Kidney epithelial cell (primary cell): ENCODE data around the gene NDUFS3. TPM values are rescaled to one million over a fixed set of nuclear protein-coding genes. Genes with fewer than 3 reads are reported as not detected.

Experiments
- DNase-seq: peaks from one replicate; pipeline ENCODE4 v3.0.0-alpha.2; 2010; ENCODE audit warnings: low read depth
- H3K27me3 ChIP-seq: 2 replicates; pipeline ENCODE4 v1.6.0; 2011; ENCODE audit warnings: low read length; ENCODE audit not compliant: control insufficient read depth, insufficient read depth
- H3K36me3 ChIP-seq: 2 replicates; pipeline ENCODE4 v1.5.1; 2011; ENCODE audit warnings: low read length; ENCODE audit not compliant: control insufficient read depth, insufficient read depth
- H3K4me3 ChIP-seq: 2 replicates; pipeline ENCODE4 v1.5.1; 2011; ENCODE audit warnings: low read depth, mild to moderate bottlenecking, control low read depth, low read length
- total RNA-seq: library from RNA; depleted of rRNA; stranded (reverse); fragments of >200 nt; gene quantifications from 2 replicates; pipeline ENCODE4 v1.2.3, GENCODE V29; 2015
- TF ChIP-seq, protein P1 (sequence below): IDR thresholded peaks from 2 replicates; pipeline ENCODE4 v1.5.1; 2011; ENCODE audit warnings: mild to moderate bottlenecking, moderate library complexity, low read length, control low read depth, inconsistent platforms; ENCODE audit not compliant: insufficient read depth, poor library complexity, severe bottlenecking

NDUFS3 gene
- total RNA-seq, 1 donor from 2014 or later, result 84.5 TPM

DNA sequence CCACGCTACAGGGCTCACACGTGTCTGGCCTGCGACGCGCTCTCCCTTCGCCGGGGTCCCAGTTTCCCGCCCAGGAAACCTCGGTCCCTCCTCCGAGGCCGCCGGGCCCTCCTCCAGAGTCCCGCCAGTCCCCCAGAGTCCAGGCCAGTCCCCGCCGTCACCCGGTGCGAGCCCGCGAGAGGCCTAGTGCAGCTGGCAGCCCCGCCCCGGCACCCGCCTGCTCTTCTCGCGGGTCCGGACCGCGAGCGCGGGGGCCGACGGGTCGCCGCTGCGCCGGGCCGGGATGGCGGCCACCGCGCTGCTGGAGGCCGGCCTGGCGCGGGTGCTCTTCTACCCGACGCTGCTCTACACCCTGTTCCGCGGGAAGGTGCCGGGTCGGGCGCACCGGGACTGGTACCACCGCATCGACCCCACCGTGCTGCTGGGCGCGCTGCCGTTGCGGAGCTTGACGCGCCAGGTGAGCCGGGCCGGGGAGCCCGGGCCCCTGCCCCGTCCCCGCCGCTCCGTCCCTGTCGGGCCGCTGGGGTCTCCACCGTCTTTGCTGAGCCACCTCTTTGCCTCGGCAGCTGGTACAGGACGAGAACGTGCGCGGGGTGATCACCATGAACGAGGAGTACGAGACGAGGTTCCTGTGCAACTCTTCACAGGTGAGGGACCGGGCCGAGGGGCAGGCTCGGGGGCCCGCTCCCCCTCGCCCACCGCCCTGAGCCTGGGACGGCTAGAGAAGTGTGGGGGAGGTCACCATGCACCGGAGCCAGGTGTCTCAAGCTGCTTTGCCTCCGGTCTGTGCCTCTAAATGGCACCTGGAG lies 13.3 kb upstream of the NDUFS3 start, which contains the start of gene PTPMT1:
TSS of gene PTPMT1 (plus strand) at position 260 of the 809 bp plus-strand sequence. CDS start at position 284, 24 bp downstream.
- TF ChIP-seq, protein P1, sequence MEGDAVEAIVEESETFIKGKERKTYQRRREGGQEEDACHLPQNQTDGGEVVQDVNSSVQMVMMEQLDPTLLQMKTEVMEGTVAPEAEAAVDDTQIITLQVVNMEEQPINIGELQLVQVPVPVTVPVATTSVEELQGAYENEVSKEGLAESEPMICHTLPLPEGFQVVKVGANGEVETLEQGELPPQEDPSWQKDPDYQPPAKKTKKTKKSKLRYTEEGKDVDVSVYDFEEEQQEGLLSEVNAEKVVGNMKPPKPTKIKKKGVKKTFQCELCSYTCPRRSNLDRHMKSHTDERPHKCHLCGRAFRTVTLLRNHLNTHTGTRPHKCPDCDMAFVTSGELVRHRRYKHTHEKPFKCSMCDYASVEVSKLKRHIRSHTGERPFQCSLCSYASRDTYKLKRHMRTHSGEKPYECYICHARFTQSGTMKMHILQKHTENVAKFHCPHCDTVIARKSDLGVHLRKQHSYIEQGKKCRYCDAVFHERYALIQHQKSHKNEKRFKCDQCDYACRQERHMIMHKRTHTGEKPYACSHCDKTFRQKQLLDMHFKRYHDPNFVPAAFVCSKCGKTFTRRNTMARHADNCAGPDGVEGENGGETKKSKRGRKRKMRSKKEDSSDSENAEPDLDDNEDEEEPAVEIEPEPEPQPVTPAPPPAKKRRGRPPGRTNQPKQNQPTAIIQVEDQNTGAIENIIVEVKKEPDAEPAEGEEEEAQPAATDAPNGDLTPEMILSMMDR, result no peak
- Histone ChIP-seq H3K36me3 (no peaks in the 10 kb centered on the region), H3K4me3 (peak within 1 kb of the TSS; percentile 75), H3K27me3 (no peaks in the 10 kb centered on the region)
- DNase-seq, result no peak

DNA sequence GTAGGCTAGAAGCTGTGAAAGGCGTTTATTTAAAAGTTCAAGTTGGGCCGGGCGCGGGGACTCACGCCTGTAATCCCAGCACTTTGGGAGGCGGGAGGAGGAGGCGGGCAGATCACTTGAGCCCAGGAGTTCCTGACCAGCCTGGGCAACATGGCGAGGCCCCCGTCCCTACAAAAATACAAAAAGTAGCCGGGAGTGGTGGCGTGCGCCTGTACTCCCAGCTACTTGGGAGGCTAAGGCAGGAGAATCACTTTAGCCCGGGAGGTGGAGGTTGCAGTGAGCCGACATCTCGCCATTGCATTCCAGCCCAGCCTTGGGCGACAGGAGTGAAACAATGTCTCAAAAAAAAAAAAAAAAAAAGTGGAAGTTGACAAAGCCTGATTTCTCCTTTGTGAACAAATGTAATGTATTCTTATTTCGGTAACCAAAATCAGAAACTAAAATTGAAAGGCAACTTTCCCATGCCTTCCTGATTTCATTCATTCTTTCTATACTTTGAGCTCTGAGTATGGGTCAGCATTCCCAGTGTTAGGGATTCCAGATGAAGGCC lies 12.7 kb upstream of the NDUFS3 start:
- H3K36me3 ChIP-seq, result no peaks in the 10 kb centered on the region
- no peaks in the 10 kb centered on the region for H3K27me3 ChIP-seq
- TF ChIP-seq, protein P1, result no peak
- DNase-seq, result no peak
- peak overlapping the region; percentile 75 for H3K4me3 ChIP-seq

DNA sequence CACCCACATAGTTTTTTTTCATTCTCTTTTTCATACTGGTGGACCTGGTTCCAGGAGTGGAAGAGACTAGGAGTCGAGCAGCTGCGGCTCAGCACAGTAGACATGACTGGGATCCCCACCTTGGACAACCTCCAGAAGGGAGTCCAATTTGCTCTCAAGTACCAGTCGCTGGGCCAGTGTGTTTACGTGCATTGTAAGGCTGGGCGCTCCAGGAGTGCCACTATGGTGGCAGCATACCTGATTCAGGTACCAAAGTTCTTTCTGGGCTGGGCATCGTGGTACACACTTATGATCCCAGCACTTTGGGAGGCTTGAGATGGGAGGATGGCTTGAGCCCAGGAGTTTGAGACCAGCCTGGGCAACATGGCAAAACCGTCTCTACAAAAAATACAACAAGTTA lies 9.2 kb upstream of the NDUFS3 start:
- no peak overlapping the region for H3K4me3 ChIP-seq
- no peaks in the 10 kb centered on the region for H3K27me3 ChIP-seq
- peaks cover 2% of the 10 kb centered on the region for H3K36me3 ChIP-seq
- no peak for DNase-seq
- TF ChIP-seq, protein P1, result no peak

DNA sequence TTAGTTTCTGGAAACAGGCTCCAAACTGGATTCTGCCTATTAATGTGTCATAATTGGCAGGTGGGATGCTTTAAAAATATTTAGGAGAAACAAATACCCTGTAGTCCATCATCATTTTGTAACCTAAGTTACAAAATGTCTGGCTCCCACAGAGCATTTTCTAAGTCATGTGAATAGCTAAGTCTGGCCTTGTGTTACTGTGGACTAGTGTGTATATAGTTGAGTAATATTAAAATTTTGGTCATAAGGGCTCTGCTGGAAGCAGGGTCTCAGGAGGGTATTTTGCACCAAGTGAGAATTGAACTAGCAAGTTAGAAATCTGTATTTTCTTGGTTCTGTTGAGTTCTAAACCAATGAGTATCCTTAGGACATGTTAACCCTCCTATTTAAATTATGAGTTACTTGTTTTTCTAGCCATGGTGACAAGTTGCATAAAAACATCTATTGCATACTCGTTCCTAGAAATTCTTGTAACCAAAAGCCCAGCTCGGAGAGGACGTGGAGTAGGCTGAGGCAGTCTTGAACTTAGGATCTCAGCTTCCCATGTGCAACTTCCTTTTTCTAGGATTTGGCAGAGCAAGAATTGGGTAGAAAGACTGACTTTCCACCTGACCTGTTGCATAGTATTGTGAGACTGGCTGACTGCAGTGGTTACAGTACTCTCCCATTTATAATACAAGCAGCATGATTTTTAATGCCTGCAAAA lies 8.1 kb upstream of the NDUFS3 start:
- DNase-seq, result no peak
- H3K36me3 ChIP-seq, result peaks cover 2% of the 10 kb centered on the region
- H3K4me3 ChIP-seq, result no peak overlapping the region
- no peaks in the 10 kb centered on the region for H3K27me3 ChIP-seq
- TF ChIP-seq, protein P1, result no peak

DNA sequence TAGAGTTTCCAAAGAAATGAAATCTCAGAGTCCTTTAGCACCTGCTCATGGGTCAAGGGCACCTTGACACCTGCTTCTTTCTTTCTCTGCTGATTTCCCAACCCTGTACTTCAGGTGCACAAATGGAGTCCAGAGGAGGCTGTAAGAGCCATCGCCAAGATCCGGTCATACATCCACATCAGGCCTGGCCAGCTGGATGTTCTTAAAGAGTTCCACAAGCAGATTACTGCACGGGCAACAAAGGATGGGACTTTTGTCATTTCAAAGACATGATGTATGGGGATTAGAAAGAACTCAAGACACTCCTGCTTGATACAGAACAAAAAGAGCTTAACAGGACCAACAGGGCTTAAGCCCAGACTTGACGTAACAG lies 7.5 kb upstream of the NDUFS3 start:
- H3K27me3 ChIP-seq, result no peaks in the 10 kb centered on the region
- no peak for DNase-seq
- no peak overlapping the region for H3K4me3 ChIP-seq
- H3K36me3 ChIP-seq, result peaks cover 2% of the 10 kb centered on the region
- TF ChIP-seq, protein P1, result no peak
